ENCODE data around the gene AVPR2.

AVPR2 gene

DNA sequence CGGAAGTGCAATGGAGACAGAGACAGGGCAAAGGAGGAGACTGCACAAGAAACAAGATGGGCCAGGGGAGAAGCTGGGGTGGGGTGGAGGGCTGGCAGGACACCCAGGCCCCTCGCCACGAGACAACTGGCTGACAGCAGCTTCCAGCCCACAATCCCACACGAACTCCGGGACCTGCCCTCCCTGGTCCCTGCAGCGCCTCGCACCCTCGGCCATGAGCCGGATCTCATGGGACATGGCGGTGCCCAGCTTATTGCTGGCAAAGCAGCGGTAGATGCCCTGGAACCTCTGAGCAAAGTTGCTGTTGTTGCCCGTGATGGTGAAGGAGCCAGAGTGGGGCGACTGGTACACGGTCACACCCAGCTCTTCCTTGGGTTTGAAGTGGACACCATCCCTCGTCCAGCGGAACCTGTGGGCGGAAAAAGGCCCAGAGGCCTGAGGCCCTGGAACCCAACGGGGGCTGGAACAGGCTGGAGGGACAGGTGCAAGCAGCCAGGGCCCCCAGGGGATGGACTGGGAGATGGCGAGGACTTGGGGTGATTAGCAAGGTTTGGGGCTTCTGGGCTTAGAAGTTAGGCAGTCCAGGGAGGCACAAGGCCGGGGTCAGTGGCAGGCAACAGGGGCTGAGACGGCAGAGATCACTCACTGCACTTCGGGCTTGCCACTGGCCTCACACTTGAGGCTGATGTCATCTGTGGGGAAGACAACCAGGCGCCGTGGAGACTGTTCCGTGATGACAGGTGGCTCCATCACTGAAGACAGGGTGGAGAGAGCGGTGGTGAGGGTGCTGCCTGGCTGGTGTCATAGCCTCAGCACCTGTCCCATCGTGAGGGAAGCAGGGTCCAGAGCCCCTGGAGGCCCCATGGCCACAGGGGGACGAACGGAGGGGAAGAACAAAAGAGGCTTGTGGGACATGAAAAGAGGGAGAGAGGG is 32.3 kb upstream of the AVPR2 start:
- DNase-seq, result no peak

- no peak for DNase-seq
Measured at GRCh38 chrX:153873282-153874084, 31.0 kb upstream of the AVPR2 start.

DNA sequence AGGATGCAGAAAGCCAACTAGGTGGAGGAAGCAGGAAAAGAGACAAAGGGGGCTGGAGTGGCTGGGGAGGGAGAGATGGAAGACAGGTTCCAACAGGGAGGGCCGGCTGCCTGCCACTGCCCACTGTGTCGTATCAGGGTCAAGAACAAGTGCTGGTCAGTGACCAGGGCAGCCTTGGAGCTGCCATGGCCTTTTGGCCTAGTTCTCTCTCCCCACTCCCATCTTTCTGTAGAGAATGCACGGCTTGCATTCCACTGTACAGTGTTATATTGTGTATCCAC is 30.4 kb upstream of the AVPR2 start:
- DNase-seq, result no peak

- no peak for DNase-seq
Measured at GRCh38 chrX:153874366-153875125, 29.9 kb upstream of the AVPR2 start.

GRCh38 chrX:153875391-153876111 is 28.9 kb upstream of the AVPR2 start:
- DNase-seq, result peak; percentile 65

DNA sequence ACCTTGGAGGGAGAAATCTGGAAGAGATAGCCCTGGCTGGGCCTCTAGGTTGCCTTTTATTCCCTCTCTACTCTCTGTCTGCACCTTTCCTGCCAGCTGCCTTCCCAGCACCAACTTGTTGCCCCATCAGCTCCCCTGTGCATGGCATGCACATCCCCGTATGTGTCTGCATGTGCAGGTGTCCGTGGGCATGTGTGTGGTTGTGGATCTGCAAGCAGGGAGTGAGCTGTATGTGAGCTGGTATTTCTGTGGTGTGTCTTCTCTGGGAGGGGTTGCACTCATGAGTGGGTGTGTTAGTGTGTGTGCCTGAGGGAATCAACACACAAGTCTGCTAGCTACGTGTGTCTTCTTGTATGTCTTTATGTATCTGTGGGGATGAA is 28.4 kb upstream of the AVPR2 start:
- DNase-seq, result no peak

- no peak for DNase-seq
Measured at GRCh38 chrX:153877571-153878261, 26.8 kb upstream of the AVPR2 start.

- no peak for DNase-seq
Measured at GRCh38 chrX:153878345-153878744, 26.1 kb upstream of the AVPR2 start.

- DNase-seq, result no peak
Measured at GRCh38 chrX:153878969-153879653, 25.4 kb upstream of the AVPR2 start.

DNA sequence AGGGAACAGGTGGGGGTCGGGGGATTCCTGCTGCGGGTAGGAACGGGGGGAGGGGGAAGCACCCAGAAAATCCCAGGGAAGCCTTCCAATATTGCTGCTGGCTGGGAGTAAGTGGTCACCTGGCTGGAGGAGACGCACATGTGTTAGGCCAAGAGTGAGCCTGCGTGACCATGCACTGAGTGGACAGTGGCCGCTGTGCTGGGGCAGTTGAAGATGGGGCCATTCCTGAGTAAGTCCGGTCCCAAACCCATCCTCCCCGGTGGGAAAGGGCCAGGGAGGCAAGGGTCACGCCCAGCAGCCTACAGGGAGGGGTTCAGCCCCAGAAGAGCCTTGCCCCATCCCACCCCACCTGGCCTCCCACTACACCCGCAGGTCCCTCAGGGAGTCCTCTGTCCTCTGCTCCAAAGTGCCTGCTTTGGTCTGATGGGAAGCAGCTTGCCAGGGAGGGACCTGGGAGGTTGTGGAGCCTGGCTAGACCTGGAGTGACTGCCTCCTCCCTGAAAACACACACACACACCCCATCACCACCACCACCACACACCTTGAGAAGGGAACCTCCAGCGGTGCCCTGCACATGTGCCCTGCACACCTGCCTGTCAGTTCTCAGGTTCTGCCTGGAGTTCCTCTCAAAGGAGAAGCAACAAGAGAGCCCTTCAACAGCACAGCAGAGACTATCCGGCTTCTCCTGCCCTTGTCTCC is 24.6 kb upstream of the AVPR2 start:
- no peak for DNase-seq

DNA sequence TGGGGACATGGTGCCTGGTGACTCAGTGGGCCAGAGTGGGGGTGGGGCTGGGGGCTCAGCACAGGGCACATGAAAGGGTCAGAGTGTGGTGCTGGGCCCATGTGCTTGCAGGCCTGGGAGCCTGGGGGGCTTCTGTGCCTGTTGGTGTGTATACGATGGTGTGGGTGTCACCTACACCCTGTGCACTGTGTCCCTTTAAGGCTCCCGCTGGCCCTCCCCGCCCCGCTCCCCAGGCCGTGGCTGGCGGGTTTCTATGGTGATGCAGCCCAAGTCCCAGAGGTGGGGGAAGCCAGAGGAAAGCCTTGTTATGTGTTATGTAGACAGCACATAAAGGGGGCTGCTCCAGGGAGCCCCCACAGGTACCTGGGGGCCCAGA is 24.0 kb upstream of the AVPR2 start:
- DNase-seq, result no peak

- DNase-seq, result no peak
Measured at GRCh38 chrX:153881281-153881680, 23.2 kb upstream of the AVPR2 start.

DNA sequence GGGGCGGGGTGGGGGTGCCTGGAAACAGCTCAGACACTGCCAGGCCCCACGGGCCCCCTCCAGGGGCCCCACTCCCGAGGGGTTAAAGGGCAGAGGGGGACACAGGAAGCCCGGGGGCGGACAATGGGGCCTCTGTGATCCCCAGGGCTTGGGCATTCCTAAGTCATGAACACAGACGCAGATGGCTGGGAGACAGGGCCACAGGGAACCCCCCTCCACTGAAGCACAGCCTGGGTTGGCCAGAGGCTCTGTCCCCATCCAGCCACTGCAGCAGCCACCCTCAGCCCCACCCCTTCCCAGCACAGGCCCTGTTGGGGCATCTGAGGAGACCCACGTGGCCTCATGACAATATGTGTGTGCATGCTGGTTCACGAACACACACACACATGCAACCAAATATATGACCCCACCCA is 22.4 kb upstream of the AVPR2 start:
- no peak for DNase-seq

- DNase-seq, result no peak
Measured at GRCh38 chrX:153882557-153882956, 21.9 kb upstream of the AVPR2 start.

- no peak for DNase-seq
Measured at GRCh38 chrX:153883163-153883843, 21.2 kb upstream of the AVPR2 start.

GRCh38 chrX:153884136-153884535 is 20.3 kb upstream of the AVPR2 start:
- no peak for DNase-seq

DNA sequence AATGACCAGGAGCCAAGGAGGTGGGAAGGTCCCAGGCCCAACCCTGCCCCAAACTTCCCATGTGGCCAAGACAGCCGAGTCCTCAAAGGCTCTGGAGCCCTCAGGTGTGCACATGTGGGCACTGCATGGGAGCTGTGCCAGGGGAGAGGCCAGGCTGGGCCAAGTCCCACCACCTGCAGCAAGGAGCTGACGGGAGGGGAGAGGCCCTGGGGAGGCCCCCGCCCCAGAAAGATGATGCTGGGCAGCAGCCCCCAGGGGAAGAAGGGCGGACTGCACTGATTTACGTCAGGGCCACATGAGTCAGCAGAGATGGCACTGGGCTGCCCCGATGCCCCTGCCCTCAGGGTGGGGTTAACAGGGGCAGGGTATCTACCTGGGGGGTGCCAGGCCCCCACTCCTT is 19.9 kb upstream of the AVPR2 start:
- DNase-seq, result peak; percentile 46

- no peak for DNase-seq
Measured at GRCh38 chrX:153885208-153885787, 19.2 kb upstream of the AVPR2 start.

DNA sequence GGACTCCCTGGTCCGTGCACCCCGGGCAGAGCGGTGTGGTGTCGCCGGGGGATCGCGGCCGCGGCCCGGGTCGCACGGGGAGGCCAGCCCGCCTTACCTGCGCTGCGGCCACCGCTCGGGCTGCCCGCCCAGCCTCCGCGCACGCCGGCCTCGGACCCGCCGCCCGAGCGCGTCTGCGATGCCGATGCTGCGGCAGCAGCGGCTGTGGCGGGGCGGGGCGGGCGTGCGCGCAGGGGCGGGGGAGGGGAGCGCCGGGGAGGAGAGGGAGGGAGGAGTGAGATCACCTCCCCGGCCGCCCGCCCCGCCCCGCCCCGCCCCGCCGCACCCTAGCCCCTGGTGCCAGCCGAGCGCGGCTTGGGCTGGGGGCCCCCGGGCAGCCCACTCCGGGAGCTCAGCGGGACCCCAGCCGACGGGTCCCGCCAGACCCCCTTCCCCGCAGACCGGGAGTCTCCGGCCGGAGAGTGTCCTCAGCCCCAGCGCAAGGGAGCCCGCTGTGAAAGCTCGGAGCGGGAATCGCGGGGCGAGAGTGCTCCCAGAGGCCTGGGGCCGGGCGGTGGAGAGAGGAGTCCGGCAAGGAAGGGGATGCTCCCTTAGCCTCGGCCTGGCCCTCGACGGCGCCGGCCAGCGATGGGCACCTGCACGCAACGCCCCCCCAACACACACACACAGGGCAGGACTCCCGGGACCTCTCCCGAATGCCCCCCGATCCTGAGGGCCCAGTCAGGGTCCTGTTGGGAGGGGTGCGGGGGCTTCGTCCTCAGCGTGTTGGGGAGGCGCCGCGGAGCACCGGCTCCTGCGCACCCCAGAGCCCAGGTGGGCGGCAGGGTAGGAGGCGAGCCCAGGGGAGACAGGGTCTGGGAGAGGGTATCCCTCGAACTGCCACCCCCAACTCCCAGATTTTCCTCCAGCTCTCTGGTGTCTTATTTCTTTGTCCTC is 18.2 kb upstream of the AVPR2 start, which contains the start of gene L1CAM:
Gene L1CAM, minus strand, starts transcription at position 206 of the 936 bp plus-strand sequence. CDS start 10,337 bp downstream, outside the sequence.
- DNase-seq, result peak; percentile 35
